SK-N-SH (cell line): ENCODE measurements around the gene WASF3.

Experiments used
- EP300 ChIP-seq, 2 experiments: IDR thresholded peaks; 2 replicates each; pipeline versions ENCODE4 v1.4.0 to v1.6.1; 2012; ENCODE audit warnings: borderline replicate concordance in 1 of 2, low read depth in 1 of 2, low read length in 1 of 2
- GABPA ChIP-seq: IDR thresholded peaks from 2 replicates; pipeline ENCODE4 v1.4.0; 2012; ENCODE audit warnings: low read depth, mild to moderate bottlenecking
- GATA2 ChIP-seq: sonication (generic); formaldehyde crosslinking; IDR thresholded peaks from 2 replicates; pipeline ENCODE4 v1.5.0; 2020; ENCODE audit warnings: mild to moderate bottlenecking, missing genetic modification reagents
- NFIC ChIP-seq: IDR thresholded peaks from 2 replicates; pipeline ENCODE4 v1.4.0; 2012; ENCODE audit warnings: borderline replicate concordance
- TF ChIP-seq, protein P1 (sequence below): fragments of 200-600 bp; sonication (generic); IDR thresholded peaks from 2 replicates; pipeline ENCODE4 v1.6.1; 2017; ENCODE audit warnings: antibody characterized with exemption, mild to moderate bottlenecking, moderate library complexity

DNA sequence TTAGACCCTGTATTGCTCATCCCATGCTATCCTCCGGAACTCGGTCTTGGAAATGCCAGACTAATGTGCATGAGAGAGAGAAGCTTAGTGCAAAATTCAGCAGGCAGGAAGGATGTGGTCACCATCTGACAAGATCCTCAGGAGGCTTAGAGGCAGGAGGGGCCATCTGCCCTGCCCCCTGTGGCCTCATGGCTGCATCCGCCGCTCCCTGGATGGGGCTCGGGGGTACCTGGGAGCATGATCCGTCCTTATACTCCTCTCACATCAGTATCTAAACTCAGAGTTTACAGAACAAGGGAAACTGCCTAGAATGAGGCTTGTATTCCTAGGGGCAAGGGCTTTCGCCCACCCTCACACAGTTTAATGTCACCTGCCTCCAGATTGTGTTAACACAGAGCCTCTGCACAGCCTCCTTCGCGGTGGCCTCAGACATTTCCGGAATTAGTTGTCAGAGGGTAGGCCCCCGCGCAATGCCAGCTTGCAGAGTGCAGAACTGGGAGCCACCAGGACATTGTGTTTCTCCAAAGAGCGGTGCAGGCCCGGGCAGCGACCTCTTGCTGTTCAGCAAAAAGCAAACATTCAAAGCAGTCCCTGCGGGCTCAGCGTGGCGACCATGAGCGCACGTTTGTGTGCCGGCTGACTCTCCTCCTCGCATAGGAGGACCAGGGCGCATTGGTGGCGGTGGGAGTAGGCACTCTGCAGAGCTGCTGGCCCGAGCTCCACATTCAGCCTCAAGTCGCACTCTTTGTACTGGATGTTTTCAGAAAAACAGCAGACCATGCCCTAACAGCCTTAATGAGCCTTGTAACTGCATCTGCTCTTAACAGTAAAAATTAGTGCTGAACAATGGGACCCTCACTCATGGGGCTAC, 164.0 kb downstream of the WASF3 start:
- no peak for TF ChIP-seq EP300 (IDR thresholded peaks at IDR 0.05; ENCODE audit: borderline replicate concordance in 1 of 2, low read depth in 1 of 2, low read length in 1 of 2)
- TF ChIP-seq GATA2 (CRISPR knock-in tag) = no peak
- TF ChIP-seq, protein P1, sequence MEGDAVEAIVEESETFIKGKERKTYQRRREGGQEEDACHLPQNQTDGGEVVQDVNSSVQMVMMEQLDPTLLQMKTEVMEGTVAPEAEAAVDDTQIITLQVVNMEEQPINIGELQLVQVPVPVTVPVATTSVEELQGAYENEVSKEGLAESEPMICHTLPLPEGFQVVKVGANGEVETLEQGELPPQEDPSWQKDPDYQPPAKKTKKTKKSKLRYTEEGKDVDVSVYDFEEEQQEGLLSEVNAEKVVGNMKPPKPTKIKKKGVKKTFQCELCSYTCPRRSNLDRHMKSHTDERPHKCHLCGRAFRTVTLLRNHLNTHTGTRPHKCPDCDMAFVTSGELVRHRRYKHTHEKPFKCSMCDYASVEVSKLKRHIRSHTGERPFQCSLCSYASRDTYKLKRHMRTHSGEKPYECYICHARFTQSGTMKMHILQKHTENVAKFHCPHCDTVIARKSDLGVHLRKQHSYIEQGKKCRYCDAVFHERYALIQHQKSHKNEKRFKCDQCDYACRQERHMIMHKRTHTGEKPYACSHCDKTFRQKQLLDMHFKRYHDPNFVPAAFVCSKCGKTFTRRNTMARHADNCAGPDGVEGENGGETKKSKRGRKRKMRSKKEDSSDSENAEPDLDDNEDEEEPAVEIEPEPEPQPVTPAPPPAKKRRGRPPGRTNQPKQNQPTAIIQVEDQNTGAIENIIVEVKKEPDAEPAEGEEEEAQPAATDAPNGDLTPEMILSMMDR = no peak
- no peak for TF ChIP-seq GABPA
- TF ChIP-seq NFIC = no peak
